ENCODE data around the gene ESYT2.
A peak's percentile ranks its signal among the peaks of the same experiment; 100 is the strongest.
"Not testable (repeated sequence)": the region's sequence is repeated elsewhere in the genome, so short reads cannot be mapped to it uniquely, and the experiment has no call there.

The ESYT2 gene

GRCh38 chr7:158829342-158830210 lies at the start of gene ESYT2:
ESYT2 (minus strand) TSS chr7:158829509; CDS start chr7:158829418, 91 bp downstream.
- DNase-seq: peak; percentile 78

GRCh38 chr7:158878151-158879079 lies 49.1 kb upstream of the ESYT2 start:
- not testable (repeated sequence) for DNase-seq

- no peak for DNase-seq
These were observed 47.7 kb upstream of the ESYT2 start for GRCh38 chr7:158876984-158877383.

GRCh38 chr7:158869876-158870275 lies 40.6 kb upstream of the ESYT2 start:
- no peak for DNase-seq

GRCh38 chr7:158868764-158869410 lies 39.6 kb upstream of the ESYT2 start:
- DNase-seq: no peak

GRCh38 chr7:158867214-158867984 lies 38.1 kb upstream of the ESYT2 start:
- DNase-seq: no peak

GRCh38 chr7:158865977-158866376 lies 36.7 kb upstream of the ESYT2 start:
- DNase-seq: no peak

GRCh38 chr7:158865462-158865922 lies 36.2 kb upstream of the ESYT2 start:
- DNase-seq: no peak

- no peak for DNase-seq
These were observed 35.5 kb upstream of the ESYT2 start for GRCh38 chr7:158864833-158865232.

GRCh38 chr7:158864507-158864820 lies 35.2 kb upstream of the ESYT2 start:
- DNase-seq: no peak

- DNase-seq: no peak
These were observed 34.5 kb upstream of the ESYT2 start for GRCh38 chr7:158863611-158864506.

- not testable (repeated sequence) for DNase-seq
These were observed 33.8 kb upstream of the ESYT2 start for GRCh38 chr7:158862985-158863610.

GRCh38 chr7:158861936-158862704 lies 32.8 kb upstream of the ESYT2 start:
- no peak for DNase-seq

- DNase-seq: no peak
These were observed 31.9 kb upstream of the ESYT2 start for GRCh38 chr7:158861004-158861787.

GRCh38 chr7:158860394-158860793 lies 31.1 kb upstream of the ESYT2 start:
- no peak for DNase-seq

GRCh38 chr7:158858592-158859503 lies 29.5 kb upstream of the ESYT2 start:
- no peak for DNase-seq

- DNase-seq: no peak
These were observed 27.8 kb upstream of the ESYT2 start for GRCh38 chr7:158856883-158857668.

All from NCI-H446 treated with DMSO at 0.1 percent for 48 hours (cell line).